CD4-positive, alpha-beta T cell treated with Interleukin-4 for 4 hours (primary cell): ENCODE measurements around the gene PSME2.
A peak's percentile ranks its signal among the peaks of the same experiment; 100 is the strongest.

Experiments used
- DNase-seq: peaks from one replicate; pipeline ENCODE4 v3.0.0-alpha.2; 2020

The PSME2 gene

GRCh38 chr14:24179294-24179960 lies 33.0 kb upstream of the PSME2 start:
- DNase-seq, result no peak

- no peak for DNase-seq
Measured at GRCh38 chr14:24178399-24179178, 32.2 kb upstream of the PSME2 start.

GRCh38 chr14:24177891-24178290 lies 31.5 kb upstream of the PSME2 start:
- no peak for DNase-seq

GRCh38 chr14:24177041-24177825 lies 30.8 kb upstream of the PSME2 start:
- no peak for DNase-seq

- no peak for DNase-seq
Measured at GRCh38 chr14:24176599-24176998, 30.2 kb upstream of the PSME2 start.

- DNase-seq, result no peak
Measured at GRCh38 chr14:24172871-24173281, 26.5 kb upstream of the PSME2 start.

- DNase-seq, result no peak
Measured at GRCh38 chr14:24172261-24172860, 26.0 kb upstream of the PSME2 start.

- DNase-seq, result peak; percentile 62
Measured at GRCh38 chr14:24171422-24172260, 25.2 kb upstream of the PSME2 start, which contains the start of gene REC8. Gene REC8, plus strand, starts transcription at chr14:24172080. Its CDS starts 473 bp downstream, at chr14:24172553.

GRCh38 chr14:24167469-24168114 lies 21.2 kb upstream of the PSME2 start:
- no peak for DNase-seq

- DNase-seq, result no peak
Measured at GRCh38 chr14:24165785-24166184, 19.4 kb upstream of the PSME2 start.

- no peak for DNase-seq
Measured at GRCh38 chr14:24164518-24164991, 18.1 kb upstream of the PSME2 start.

GRCh38 chr14:24162093-24162492 lies 15.7 kb upstream of the PSME2 start:
- no peak for DNase-seq

- peak; percentile 97 for DNase-seq
Measured at GRCh38 chr14:24160850-24161804, 14.7 kb upstream of the PSME2 start, which contains the start of gene IRF9. Gene IRF9, plus strand, starts transcription at chr14:24161265. Its CDS starts 880 bp downstream, at chr14:24162145.

GRCh38 chr14:24160499-24160849 lies 14.1 kb upstream of the PSME2 start:
- DNase-seq, result no peak

GRCh38 chr14:24159777-24160498 lies 13.5 kb upstream of the PSME2 start:
- no peak for DNase-seq

GRCh38 chr14:24157331-24157730 lies 10.9 kb upstream of the PSME2 start:
- DNase-seq, result no peak

- DNase-seq, result no peak
Measured at GRCh38 chr14:24156840-24157239, 10.4 kb upstream of the PSME2 start.

- DNase-seq, result no peak
Measured at GRCh38 chr14:24155100-24155499, 8.7 kb upstream of the PSME2 start.

GRCh38 chr14:24151404-24152080 lies 5.1 kb upstream of the PSME2 start:
- no peak for DNase-seq
